ENCODE measurements around the gene ABHD17C. TPM values are rescaled to one million over a fixed set of nuclear protein-coding genes. Genes with fewer than 3 reads are reported as not detected.

ABHD17C gene
- total and polyA plus RNA-seq, 5 donors from 2014 or later = 0.32 to 1.4 (median 0.85) TPM

- H3K27ac ChIP-seq (ENCODE audit: insufficient read depth, low read length, poor library complexity, severe bottlenecking) = no peak overlapping the region
- H3K4me3 Mint-ChIP-seq = no peak overlapping the region
- ATAC-seq (ENCODE audit: low read depth in 2 of 2) = no peak
Observed at GRCh38 chr15:80662757-80663553, 32.2 kb upstream of the ABHD17C start.

GRCh38 chr15:80665151-80665550 lies 30.0 kb upstream of the ABHD17C start:
- DNase-seq = no peak
- Mint-ChIP-seq H3K4me1 (no peaks in the 10 kb centered on the region), H3K27ac (no peak overlapping the region), H3K4me3 (no peak overlapping the region), H3K36me3 (no peaks in the 10 kb centered on the region), H3K9me3 (peaks cover 0 to 2% (median 0%) of the 10 kb centered on the region in 7 donors), H3K27me3 (no peaks in the 10 kb centered on the region)
- H3K36me3 ChIP-seq (ENCODE audit: control insufficient read depth, insufficient read depth, low read length) = no peaks in the 10 kb centered on the region
- no peaks in the 10 kb centered on the region for H3K9me3 ChIP-seq (ENCODE audit: control insufficient read depth in 2 of 2, low read length in 2 of 2)
- no peak overlapping the region for H3K4me3 ChIP-seq (ENCODE audit: low read depth, low read length)
- no peaks in the 10 kb centered on the region for H3K27me3 ChIP-seq (ENCODE audit: control insufficient read depth, insufficient read depth, low read length)
- no peak for ATAC-seq (ENCODE audit: low read depth in 2 of 2)
- no peak overlapping the region for H3K27ac ChIP-seq (ENCODE audit: insufficient read depth, low read length, poor library complexity, severe bottlenecking)
- no peaks in the 10 kb centered on the region for H3K4me1 ChIP-seq (ENCODE audit: control insufficient read depth, insufficient read depth, low read length, poor library complexity, severe bottlenecking)

More at GRCh38 chr15:80662757-80663553, 32.2 kb upstream of the ABHD17C start:
- H3K4me1 Mint-ChIP-seq = no peaks in the 10 kb centered on the region
- Histone ChIP-seq H3K36me3 (ENCODE audit: control insufficient read depth, insufficient read depth, low read length) (no peaks in the 10 kb centered on the region), H3K4me3 (ENCODE audit: low read depth, low read length) (no peak overlapping the region), H3K4me1 (ENCODE audit: control insufficient read depth, insufficient read depth, low read length, poor library complexity, severe bottlenecking) (no peaks in the 10 kb centered on the region), H3K27me3 (ENCODE audit: control insufficient read depth, insufficient read depth, low read length) (no peaks in the 10 kb centered on the region), H3K9me3 (ENCODE audit: control insufficient read depth in 2 of 2, low read length in 2 of 2) (no peaks in the 10 kb centered on the region)
- no peaks in the 10 kb centered on the region for H3K36me3 Mint-ChIP-seq
- no peak overlapping the region for H3K27ac Mint-ChIP-seq
- no peak for DNase-seq
- H3K27me3 Mint-ChIP-seq = no peaks in the 10 kb centered on the region
- H3K9me3 Mint-ChIP-seq = peaks cover 0 to 2% (median 0%) of the 10 kb centered on the region in 7 donors

- Mint-ChIP-seq H3K4me3 (no peak overlapping the region), H3K9me3 (peaks cover 0 to 2% (median 0%) of the 10 kb centered on the region in 7 donors), H3K36me3 (no peaks in the 10 kb centered on the region), H3K27ac (no peak overlapping the region), H3K4me1 (no peaks in the 10 kb centered on the region), H3K27me3 (no peaks in the 10 kb centered on the region)
- DNase-seq (no peak), ATAC-seq (ENCODE audit: low read depth in 2 of 2) (no peak)
- no peaks in the 10 kb centered on the region for H3K27me3 ChIP-seq (ENCODE audit: control insufficient read depth, insufficient read depth, low read length)
- no peaks in the 10 kb centered on the region for H3K9me3 ChIP-seq (ENCODE audit: control insufficient read depth in 2 of 2, low read length in 2 of 2)
- H3K4me3 ChIP-seq (ENCODE audit: low read depth, low read length) = no peak overlapping the region
- H3K36me3 ChIP-seq (ENCODE audit: control insufficient read depth, insufficient read depth, low read length) = no peaks in the 10 kb centered on the region
- no peaks in the 10 kb centered on the region for H3K4me1 ChIP-seq (ENCODE audit: control insufficient read depth, insufficient read depth, low read length, poor library complexity, severe bottlenecking)
- H3K27ac ChIP-seq (ENCODE audit: insufficient read depth, low read length, poor library complexity, severe bottlenecking) = no peak overlapping the region
Observed at GRCh38 chr15:80667936-80668335, 27.2 kb upstream of the ABHD17C start.

GRCh38 chr15:80668546-80669236 lies 26.4 kb upstream of the ABHD17C start:
- DNase-seq = no peak
- Histone ChIP-seq H3K27ac (ENCODE audit: insufficient read depth, low read length, poor library complexity, severe bottlenecking) (no peak overlapping the region), H3K36me3 (ENCODE audit: control insufficient read depth, insufficient read depth, low read length) (no peaks in the 10 kb centered on the region), H3K4me1 (ENCODE audit: control insufficient read depth, insufficient read depth, low read length, poor library complexity, severe bottlenecking) (no peaks in the 10 kb centered on the region), H3K9me3 (ENCODE audit: control insufficient read depth in 2 of 2, low read length in 2 of 2) (no peaks in the 10 kb centered on the region), H3K4me3 (ENCODE audit: low read depth, low read length) (no peak overlapping the region), H3K27me3 (ENCODE audit: control insufficient read depth, insufficient read depth, low read length) (no peaks in the 10 kb centered on the region)
- no peaks in the 10 kb centered on the region for H3K27me3 Mint-ChIP-seq
- no peaks in the 10 kb centered on the region for H3K36me3 Mint-ChIP-seq
- H3K4me1 Mint-ChIP-seq = peaks cover 0 to 1% (median 0%) of the 10 kb centered on the region in 4 donors
- peaks cover 0 to 2% (median 0%) of the 10 kb centered on the region in 7 donors for H3K9me3 Mint-ChIP-seq
- H3K4me3 Mint-ChIP-seq = no peak overlapping the region
- no peak for ATAC-seq (ENCODE audit: low read depth in 2 of 2)
- H3K27ac Mint-ChIP-seq = no peak overlapping the region

- no peak for ATAC-seq (ENCODE audit: low read depth in 2 of 2)
- no peak overlapping the region for H3K27ac Mint-ChIP-seq
- no peaks in the 10 kb centered on the region for H3K27me3 ChIP-seq (ENCODE audit: control insufficient read depth, insufficient read depth, low read length)
- no peaks in the 10 kb centered on the region for H3K36me3 Mint-ChIP-seq
- H3K9me3 ChIP-seq (ENCODE audit: control insufficient read depth in 2 of 2, low read length in 2 of 2) = no peaks in the 10 kb centered on the region
- H3K4me1 ChIP-seq (ENCODE audit: control insufficient read depth, insufficient read depth, low read length, poor library complexity, severe bottlenecking) = no peaks in the 10 kb centered on the region
- H3K4me3 ChIP-seq (ENCODE audit: low read depth, low read length) = no peak overlapping the region
- H3K27ac ChIP-seq (ENCODE audit: insufficient read depth, low read length, poor library complexity, severe bottlenecking) = no peak overlapping the region
- H3K4me1 Mint-ChIP-seq = peaks cover 0 to 4% (median 0%) of the 10 kb centered on the region in 4 donors
- peaks cover 0 to 2% (median 0%) of the 10 kb centered on the region in 7 donors for H3K9me3 Mint-ChIP-seq
- no peak overlapping the region for H3K4me3 Mint-ChIP-seq
- DNase-seq = no peak
- no peaks in the 10 kb centered on the region for H3K36me3 ChIP-seq (ENCODE audit: control insufficient read depth, insufficient read depth, low read length)
- H3K27me3 Mint-ChIP-seq = no peaks in the 10 kb centered on the region
Observed at GRCh38 chr15:80669663-80670273, 25.3 kb upstream of the ABHD17C start.

- no peak overlapping the region for H3K4me3 ChIP-seq (ENCODE audit: low read depth, low read length)
- Mint-ChIP-seq H3K9me3 (no peaks in the 10 kb centered on the region), H3K27me3 (peaks cover 18% of the 10 kb centered on the region), H3K4me1 (peaks cover 0 to 4% (median 0%) of the 10 kb centered on the region in 4 donors), H3K36me3 (no peaks in the 10 kb centered on the region), H3K27ac (no peak overlapping the region), H3K4me3 (no peak overlapping the region)
- no peaks in the 10 kb centered on the region for H3K9me3 ChIP-seq (ENCODE audit: control insufficient read depth in 2 of 2, low read length in 2 of 2)
- no peaks in the 10 kb centered on the region for H3K36me3 ChIP-seq (ENCODE audit: control insufficient read depth, insufficient read depth, low read length)
- H3K4me1 ChIP-seq (ENCODE audit: control insufficient read depth, insufficient read depth, low read length, poor library complexity, severe bottlenecking) = no peaks in the 10 kb centered on the region
- H3K27me3 ChIP-seq (ENCODE audit: control insufficient read depth, insufficient read depth, low read length) = no peaks in the 10 kb centered on the region
- DNase-seq = no peak
- no peak for ATAC-seq (ENCODE audit: low read depth in 2 of 2)
- H3K27ac ChIP-seq (ENCODE audit: insufficient read depth, low read length, poor library complexity, severe bottlenecking) = no peak overlapping the region
Observed at GRCh38 chr15:80673561-80674244, 21.4 kb upstream of the ABHD17C start.

- Histone ChIP-seq H3K27me3 (ENCODE audit: control insufficient read depth, insufficient read depth, low read length) (peaks cover under 1% of the 10 kb centered on the region), H3K36me3 (ENCODE audit: control insufficient read depth, insufficient read depth, low read length) (no peaks in the 10 kb centered on the region), H3K4me3 (ENCODE audit: low read depth, low read length) (no peak overlapping the region), H3K9me3 (ENCODE audit: control insufficient read depth in 2 of 2, low read length in 2 of 2) (no peaks in the 10 kb centered on the region), H3K4me1 (ENCODE audit: control insufficient read depth, insufficient read depth, low read length, poor library complexity, severe bottlenecking) (no peaks in the 10 kb centered on the region), H3K27ac (ENCODE audit: insufficient read depth, low read length, poor library complexity, severe bottlenecking) (no peak overlapping the region)
- ATAC-seq (ENCODE audit: low read depth in 2 of 2) (no peak), DNase-seq (no peak)
- Mint-ChIP-seq H3K27me3 (peaks cover 18% of the 10 kb centered on the region), H3K27ac (no peak overlapping the region), H3K4me1 (peaks cover 0 to 4% (median 0%) of the 10 kb centered on the region in 4 donors), H3K36me3 (no peaks in the 10 kb centered on the region), H3K4me3 (no peak overlapping the region), H3K9me3 (no peaks in the 10 kb centered on the region)
Observed at GRCh38 chr15:80674245-80674614, 20.9 kb upstream of the ABHD17C start.
